GM19395 (cell line): Measurements from ENCODE around the gene TRIM14.
"Not testable (repeated sequence)": the region's sequence is repeated elsewhere in the genome, so short reads cannot be mapped to it uniquely, and the experiment has no call there.

Source experiments
- ATAC-seq: cut with Tn5 transposase; IDR thresholded peaks from one replicate; pipeline ENCODE4 v1.9.1; 2021; ENCODE audit warnings: mild to moderate bottlenecking, moderate library complexity; ENCODE audit not compliant: unreplicated experiment

The TRIM14 gene

DNA sequence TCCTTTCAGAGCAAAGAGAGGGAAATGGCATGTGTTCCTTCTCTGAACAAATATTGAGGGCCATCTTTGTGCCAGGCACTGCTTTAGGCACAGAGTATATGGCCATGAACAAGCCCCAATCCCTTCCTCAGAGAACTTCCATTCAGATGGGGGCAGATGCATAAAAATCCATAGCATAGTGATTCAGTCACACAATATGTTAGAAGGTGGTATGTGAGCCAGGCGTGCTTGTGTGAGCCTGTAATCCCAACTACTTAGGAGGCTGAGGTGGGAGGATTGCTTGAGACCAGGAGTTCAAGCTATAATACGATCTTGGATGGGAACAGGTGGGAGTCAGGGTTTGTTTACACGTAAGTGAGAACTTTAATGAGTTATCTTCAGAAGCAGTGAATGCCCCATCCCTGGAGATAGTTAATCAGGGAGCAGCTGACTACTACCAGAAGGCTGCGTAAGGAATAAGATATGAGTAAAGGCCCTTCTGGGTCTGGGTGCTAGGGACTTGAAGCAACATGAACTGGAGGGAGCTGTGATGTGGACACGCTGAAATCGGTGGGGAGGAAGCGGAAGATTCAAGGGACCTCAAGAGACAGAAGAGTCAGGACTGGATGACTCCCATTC is 35.3 kb downstream of the TRIM14 start:
- ATAC-seq, result no peak

GRCh38 chr9:98083061-98083501 is 35.9 kb downstream of the TRIM14 start:
- ATAC-seq, result no peak

- no peak for ATAC-seq
Observed at GRCh38 chr9:98081477-98082219, 37.4 kb downstream of the TRIM14 start.

DNA sequence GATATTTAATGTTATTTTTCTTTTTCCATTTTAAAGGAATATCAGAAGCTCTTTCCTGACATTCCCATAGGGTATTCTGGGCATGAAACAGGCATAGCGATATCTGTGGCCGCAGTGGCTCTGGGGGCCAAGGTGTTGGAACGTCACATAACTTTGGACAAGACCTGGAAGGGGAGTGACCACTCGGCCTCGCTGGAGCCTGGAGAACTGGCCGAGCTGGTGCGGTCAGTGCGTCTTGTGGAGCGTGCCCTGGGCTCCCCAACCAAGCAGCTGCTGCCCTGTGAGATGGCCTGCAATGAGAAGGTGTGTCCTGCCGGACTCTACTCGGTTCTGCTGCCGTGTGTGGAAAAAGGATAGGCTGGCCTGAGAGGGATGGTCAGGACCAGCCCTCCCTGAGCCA is 38.2 kb downstream of the TRIM14 start:
- ATAC-seq, result no peak

DNA sequence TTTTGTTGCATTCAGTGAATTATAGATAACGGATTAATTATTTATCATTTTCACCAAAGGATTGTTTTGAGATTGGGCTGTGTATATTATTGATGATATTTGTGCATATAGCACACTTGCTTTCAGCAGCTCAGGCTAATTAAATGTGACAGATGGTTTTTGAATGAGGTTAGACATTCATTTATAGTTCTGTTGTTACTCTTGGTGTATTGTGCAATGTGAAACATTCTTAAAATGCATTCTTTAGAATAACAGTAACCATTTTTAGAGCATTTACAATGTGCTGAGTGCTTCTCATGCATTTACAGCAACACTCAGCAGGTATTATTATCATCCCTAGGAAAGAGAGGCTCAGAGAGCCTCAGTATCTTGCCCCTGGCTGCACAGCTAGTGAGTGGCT is 38.7 kb downstream of the TRIM14 start:
- ATAC-seq, result no peak

GRCh38 chr9:98078895-98079294 is 40.1 kb downstream of the TRIM14 start:
- ATAC-seq, result no peak

GRCh38 chr9:98076514-98076890 is 42.5 kb downstream of the TRIM14 start:
- not testable (repeated sequence) for ATAC-seq

DNA sequence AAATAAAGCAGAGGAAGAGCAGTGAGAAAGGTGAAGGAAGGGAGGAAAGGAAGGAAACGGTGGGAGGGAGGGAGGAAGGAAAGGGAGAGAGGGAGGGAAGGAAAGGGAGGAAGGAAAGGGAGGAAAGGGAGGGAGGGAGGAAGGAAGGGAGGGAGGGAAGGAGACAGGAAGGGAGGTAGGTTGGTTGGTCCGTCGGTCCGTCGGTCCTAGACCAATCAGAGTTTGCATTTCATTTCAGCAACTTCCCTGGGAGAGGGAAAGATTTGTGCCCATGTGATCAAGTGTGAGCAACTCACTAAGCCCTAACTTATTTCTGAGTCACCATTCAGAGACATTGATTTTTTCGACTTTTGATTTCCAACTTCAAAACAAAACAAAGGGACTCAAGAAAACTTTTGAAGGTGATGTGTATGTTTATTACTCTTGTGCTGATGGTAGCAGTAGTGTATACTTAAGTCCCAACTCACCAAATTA is 43.7 kb downstream of the TRIM14 start:
- ATAC-seq, result no peak

DNA sequence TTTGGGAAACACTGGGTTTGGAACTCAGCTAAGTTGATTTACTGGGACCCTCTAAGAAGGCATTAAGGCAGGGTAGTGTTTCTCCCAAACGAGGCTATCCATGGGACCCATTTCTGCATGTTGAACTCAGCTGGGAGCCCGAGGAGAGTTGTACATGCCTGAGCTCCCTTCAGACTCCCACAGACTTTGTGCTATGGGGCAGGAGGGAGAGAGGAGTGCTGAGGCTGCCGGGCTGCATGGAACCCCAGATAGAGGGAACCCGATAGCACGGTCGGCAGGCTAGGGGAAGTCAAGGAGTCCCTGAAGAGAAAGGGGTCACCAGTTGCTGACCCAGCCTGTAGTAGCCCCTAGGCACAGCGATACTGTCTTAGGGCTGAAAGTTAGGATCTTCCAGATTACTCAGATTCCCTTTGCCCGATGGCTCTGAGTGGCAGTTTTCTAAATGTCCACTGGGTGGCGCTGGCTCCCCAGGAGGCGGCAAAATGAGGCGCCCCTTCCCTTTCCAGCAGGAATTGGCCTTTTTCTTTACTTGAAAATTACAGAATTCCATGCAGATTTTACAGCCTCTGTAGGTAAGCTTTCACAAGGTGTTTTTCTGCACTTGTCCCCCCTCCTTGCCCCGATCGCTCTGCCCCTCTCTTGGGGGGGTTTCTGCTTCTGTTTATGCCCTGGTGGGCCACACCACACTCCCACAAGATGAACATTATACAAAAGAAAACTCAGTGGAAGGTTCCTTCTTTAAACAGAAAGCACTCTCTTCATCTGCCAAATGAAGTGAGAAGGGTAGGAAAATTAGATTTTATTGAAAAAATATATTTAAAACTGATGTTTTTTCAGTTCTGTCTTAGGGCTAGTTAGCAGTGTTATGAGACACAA is 44.7 kb downstream of the TRIM14 start:
- ATAC-seq, result no peak

- no peak for ATAC-seq
Observed at GRCh38 chr9:98071737-98072136, 47.3 kb downstream of the TRIM14 start.

DNA sequence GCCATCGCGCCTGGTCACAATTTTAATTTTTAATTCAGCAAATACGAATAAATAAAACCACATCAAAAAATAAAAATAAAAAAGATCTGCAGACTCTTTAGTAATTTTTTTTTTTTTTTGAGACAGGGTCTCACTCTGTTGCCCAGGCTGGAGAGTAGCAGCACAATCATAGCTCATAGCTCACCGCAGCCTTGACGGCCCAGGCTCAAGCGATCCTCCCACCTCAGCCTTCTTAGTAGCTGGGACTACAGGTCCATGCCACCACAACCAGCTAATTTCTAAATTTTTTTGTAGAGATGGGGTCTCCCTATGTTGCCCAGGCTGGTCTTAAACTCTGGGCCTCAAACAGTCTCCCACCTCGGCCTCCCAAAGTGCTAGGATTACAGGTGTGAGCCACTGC is 48.3 kb downstream of the TRIM14 start:
- ATAC-seq, result no peak

GRCh38 chr9:98069551-98069950 is 49.5 kb downstream of the TRIM14 start:
- ATAC-seq, result no peak

GRCh38 chr9:98067184-98067583 is 51.8 kb downstream of the TRIM14 start:
- no peak for ATAC-seq

- no peak for ATAC-seq
Observed at GRCh38 chr9:98066235-98066634, 52.8 kb downstream of the TRIM14 start.

DNA sequence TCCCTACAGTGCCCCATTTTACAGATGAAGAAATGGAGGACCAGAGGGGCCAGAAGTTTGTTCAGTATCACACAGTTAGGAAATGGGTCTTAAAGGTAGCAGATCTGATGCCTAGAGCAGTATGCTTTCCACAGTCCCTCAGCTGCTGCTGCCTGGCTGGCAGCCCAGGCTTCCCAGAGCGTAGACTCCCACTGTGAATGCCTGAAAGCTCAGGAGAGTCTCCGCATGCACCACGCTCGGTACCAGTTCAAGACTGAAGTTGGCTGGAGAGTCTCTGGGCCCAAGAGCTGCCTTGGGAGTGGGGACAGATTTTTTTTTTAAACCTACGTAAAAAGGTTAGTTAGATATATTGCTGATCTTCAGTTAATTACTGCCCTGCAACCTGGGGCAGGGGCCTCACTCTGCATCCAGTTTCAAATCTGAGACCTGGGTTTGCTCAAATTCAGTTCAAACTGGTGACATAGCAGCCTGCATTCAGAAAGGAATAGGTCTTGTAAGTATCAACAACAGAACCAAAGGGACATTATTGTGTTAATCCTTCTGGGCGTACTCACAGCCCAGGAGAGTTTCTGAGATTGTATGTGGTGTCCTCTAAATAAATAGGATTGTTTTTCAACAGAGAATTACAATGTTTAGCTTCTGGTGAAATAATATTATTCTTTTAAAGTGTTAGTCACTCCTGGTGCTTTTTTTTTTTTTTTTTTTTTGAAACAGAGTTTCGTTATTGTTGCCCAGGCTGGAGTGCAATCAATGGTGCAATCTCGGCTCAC is 54.2 kb downstream of the TRIM14 start:
- no peak for ATAC-seq

GRCh38 chr9:98062161-98062560 is 56.9 kb downstream of the TRIM14 start:
- no peak for ATAC-seq

DNA sequence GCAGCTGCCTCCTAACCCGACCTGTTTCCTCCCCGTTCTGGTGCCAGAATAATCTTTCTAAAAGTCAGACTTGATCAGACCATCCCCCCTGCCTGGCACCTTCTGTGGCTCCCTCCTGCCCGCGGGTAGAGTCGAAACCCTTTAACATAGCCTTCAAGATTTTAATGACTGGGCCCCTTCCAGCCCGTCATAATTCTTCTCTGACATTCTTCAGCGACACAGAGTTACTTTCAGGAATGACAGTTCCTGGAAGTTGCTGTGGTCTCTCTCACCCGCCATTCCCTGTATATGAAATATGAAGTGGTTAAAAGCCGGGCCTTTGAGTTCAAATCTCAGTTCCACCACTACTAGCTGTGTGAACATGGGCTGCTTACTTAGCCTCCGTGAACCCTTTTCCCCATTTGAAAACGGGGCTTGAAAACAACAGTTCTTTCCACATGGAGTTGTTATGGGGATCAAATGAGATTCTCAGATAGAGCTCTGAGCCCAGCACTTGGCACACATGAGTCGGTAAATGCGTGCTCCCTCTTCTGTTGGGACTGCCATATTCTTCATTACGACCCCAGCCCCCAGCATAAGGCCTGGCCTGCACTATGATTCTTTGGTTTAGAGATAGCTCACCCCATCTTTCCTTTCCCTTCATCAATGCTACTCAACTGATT is 61.8 kb downstream of the TRIM14 start:
- ATAC-seq, result no peak

GRCh38 chr9:98056269-98057137 is 62.5 kb downstream of the TRIM14 start, which contains the start of gene NANS:
Gene NANS, plus strand, starts transcription at chr9:98056732. Its CDS starts 77 bp downstream, at chr9:98056809.
- peak; percentile 94 for ATAC-seq

- ATAC-seq, result no peak
Observed at GRCh38 chr9:98054376-98054951, 64.6 kb downstream of the TRIM14 start.
